ENCODE results near the gene GLIS1.

DNA sequence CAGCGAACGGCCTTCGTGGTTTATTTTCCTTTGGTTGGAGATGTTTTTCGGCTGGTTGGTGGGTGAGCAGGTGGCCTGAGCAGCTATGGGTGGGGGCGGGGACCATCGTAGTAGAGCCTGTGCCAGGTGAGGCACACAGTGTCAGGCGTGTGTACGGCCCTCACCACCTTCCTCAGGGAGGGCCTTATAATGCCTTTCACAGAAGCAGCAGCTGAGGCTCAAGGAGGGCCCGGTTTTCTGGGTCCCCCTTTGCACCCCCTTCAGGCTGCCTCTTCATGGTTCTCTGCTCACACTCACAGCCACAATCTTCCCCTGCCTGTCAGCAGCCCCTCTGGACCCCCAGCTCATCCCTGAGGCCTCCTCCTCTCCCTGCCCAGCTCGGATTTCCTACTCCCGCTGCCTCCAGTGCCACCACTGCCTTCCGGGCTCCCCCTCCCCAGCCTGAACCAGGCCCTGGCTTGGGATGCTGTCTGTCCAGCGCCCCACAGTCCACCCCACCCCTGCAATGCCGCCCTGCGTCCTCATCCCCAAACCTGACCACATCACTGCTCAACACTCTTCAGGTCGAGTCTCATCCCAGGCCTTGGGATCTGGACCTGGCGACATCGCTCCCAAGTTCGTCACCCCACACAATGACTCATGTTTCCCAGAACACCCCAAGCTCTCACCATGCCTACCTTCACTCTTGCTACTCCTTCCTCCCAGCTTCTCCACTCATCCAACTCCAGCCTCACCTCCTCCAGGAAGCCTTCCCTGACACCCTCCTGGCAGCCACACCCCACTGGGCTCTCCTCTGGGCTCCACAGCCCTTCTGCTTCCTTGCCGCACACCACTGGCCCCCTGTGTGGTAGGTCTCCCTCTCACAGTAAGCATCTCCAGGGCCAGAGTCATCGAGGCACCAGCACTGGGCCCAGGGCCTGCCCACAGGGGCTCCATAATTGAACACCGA, 225.9 kb downstream of the GLIS1 start:
- TF ChIP-seq, protein P1, sequence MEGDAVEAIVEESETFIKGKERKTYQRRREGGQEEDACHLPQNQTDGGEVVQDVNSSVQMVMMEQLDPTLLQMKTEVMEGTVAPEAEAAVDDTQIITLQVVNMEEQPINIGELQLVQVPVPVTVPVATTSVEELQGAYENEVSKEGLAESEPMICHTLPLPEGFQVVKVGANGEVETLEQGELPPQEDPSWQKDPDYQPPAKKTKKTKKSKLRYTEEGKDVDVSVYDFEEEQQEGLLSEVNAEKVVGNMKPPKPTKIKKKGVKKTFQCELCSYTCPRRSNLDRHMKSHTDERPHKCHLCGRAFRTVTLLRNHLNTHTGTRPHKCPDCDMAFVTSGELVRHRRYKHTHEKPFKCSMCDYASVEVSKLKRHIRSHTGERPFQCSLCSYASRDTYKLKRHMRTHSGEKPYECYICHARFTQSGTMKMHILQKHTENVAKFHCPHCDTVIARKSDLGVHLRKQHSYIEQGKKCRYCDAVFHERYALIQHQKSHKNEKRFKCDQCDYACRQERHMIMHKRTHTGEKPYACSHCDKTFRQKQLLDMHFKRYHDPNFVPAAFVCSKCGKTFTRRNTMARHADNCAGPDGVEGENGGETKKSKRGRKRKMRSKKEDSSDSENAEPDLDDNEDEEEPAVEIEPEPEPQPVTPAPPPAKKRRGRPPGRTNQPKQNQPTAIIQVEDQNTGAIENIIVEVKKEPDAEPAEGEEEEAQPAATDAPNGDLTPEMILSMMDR (IDR thresholded peaks at IDR 0.05; ENCODE audit: borderline replicate concordance, extremely low read depth, low read length, poor library complexity, severe bottlenecking), result no peak
- no peak for TF ChIP-seq EZH2 (IDR thresholded peaks at IDR 0.05; ENCODE audit: borderline replicate concordance, low read depth, low read length, severe bottlenecking)

Measured in DND-41 (cell line).